GM21825 (cell line): ENCODE results near the gene ARTN.

Experiments
- ATAC-seq: cut with Tn5 transposase; IDR thresholded peaks from one replicate; pipeline ENCODE4 v1.9.1; 2021; ENCODE audit warnings: mild to moderate bottlenecking, moderate library complexity; ENCODE audit not compliant: unreplicated experiment

Gene ARTN

DNA sequence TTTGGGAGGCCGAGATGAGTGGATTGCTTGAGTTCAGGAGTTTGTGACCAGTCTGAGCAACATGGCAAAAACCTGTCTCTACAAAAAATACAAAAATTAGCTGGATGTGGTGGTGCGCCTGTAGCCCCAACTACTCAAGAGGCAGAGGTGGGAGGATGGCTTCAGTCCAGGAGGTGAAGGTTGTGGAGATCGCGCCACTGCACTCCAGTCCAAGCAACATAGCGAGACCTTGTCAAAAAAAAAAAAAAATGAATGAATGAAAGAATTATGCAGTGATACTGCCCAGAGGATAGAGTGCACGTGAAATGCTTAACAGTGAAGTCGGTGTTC, 35.8 kb downstream of the ARTN start:
- ATAC-seq: no peak

DNA sequence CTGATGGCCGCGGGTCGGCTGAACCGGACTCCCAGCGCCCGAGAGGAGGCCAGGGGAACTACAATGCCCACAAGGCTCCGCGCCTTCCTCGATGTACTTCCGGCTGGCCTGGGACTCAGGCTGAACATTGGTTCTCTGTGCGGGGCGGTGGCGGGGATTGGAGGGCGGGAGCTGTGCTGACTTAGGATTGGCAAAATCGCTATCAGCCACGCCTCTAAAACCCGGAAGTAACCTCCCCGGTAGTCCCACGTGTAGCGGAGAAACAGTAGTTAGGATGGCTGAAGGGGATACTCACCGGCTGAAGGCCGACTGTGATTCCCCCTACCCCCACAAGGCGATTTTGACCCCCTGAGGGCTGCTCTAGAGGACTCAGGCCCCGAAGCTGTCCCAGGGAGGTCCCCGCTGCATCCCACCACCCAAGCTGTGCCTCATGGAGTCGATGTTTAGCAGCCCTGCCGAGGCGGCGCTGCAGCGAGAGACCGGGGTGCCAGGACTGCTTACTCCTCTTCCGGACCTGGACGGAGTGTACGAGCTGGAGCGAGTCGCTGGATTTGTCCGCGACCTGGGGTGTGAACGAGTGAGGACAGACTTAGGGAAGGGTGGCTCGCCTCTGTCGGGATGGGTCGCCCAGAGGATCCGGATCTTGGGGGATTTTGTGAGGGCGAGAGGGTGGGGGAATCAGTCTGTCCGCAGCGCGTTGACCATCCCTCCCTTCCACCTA, 36.3 kb downstream of the ARTN start, which contains the start of gene DPH2:
Gene DPH2, plus strand, starts transcription at position 265 of the 721 bp plus-strand sequence. Its CDS starts 166 bp downstream, at position 431.
- ATAC-seq: peak; percentile 71

DNA sequence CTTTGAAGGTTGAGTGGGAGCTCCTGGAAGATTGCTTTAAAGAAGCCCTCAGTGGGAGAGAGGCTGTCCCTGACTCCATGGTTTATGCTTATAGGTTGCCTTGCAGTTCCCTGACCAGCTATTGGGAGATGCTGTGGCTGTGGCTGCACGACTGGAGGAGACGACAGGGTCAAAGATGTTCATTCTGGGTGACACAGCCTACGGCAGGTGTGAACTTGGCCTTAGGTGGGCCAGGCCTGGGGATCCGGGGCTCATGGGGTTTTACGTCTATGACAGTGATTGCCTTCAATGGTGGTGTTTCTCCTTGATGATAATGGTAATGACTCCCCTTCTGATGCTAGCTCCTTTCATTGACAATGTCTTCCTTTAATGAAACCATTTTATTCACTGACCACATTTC, 36.9 kb downstream of the ARTN start:
- no peak for ATAC-seq

DNA sequence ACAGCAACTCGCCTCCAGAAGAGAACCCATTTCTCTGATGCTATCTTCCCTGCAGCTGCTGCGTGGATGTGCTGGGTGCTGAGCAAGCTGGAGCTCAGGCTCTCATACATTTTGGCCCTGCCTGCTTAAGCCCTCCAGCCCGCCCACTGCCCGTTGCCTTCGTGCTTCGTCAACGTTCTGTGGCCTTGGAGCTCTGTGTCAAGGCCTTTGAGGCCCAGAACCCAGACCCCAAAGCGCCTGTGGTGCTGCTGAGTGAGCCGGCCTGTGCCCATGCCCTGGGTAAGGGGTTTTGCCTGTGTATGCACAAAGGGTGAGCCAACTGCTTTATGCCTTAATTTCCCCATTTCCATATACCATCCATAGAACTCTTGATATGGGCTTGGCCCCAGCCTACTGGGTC, 37.3 kb downstream of the ARTN start:
- ATAC-seq: no peak

DNA sequence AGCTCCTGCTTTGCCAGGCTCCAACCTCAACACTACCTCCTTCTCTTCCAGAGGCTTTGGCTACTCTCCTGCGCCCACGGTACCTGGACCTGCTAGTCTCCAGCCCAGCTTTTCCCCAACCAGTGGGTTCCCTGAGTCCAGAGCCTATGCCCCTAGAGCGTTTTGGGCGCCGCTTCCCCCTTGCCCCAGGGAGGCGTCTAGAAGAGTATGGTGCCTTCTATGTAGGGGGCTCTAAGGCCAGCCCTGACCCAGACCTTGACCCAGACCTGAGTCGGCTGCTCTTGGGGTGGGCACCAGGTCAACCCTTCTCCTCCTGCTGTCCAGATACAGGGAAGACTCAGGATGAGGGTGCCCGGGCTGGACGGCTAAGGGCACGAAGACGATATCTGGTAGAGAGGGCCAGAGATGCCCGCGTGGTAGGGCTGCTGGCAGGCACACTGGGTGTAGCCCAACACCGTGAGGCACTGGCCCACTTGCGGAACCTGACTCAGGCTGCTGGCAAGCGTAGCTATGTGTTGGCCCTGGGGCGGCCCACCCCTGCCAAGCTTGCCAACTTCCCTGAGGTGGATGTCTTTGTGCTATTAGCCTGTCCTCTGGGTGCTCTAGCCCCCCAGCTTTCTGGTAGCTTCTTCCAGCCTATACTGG, 37.9 kb downstream of the ARTN start:
- ATAC-seq: no peak

DNA sequence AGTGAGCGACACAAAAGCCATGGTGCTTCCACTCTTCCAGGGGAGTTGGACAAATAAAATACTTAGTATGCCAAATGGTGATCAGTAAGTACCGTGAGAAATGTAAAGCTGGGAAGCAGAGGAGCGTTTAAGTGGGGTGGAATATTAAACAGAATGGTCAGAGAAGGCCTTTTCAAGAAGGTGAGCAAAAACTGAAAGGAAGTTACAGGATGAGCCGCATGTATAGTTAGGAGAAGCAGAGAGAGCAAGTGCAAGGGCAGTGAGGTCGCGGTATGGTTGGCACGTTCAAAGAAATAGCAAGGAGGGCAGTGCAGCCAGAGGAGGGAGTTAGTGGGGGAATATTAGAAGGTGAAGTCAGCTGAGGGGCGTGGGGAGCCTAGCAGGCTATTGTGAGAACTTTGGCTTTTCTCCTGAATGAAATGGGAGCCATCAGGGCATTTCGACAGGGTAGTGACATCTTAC, 40.4 kb downstream of the ARTN start:
- no peak for ATAC-seq

DNA sequence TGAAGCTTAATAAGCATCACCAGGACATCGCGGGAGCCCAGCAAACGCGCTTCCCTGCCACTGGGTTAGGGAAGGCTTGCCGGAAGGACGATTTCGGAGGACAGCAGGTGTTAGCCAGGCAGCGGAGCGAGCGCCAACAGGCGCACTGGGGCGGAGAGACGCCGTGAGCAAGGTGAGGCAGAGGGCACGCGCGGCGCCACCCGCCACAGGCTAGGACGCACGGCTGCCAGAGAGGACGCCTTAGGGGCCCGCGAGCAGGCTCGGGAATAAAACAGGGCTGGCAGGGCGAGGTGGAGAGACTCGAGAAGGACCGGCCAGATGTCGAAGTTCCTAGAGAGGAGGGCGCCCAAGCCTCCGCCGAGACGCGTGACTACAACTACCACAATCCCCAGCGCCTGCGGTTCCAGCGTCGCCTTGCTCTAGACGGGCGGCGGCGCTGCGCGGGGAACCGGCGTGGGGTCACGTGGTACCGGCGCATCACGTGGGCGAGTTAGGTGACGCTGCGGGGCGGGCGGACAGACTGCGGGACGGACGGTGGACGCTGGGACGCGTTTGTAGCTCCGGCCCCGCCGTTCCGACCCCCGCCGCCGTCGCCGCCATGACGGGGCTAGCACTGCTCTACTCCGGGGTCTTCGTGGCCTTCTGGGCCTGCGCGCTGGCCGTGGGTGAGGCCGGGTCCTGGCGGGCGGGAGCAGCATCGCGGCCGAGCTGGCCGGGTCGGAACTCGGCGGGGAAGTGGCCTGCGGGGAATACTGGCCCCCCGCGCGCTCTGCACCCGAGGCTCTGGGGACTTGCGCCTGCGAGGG, 41.0 kb downstream of the ARTN start, which contains the start of gene ATP6V0B:
Gene ATP6V0B, plus strand, starts transcription at position 518 of the 806 bp plus-strand sequence. Its CDS starts 81 bp downstream, at position 599.
- peak; percentile 50 for ATAC-seq

DNA sequence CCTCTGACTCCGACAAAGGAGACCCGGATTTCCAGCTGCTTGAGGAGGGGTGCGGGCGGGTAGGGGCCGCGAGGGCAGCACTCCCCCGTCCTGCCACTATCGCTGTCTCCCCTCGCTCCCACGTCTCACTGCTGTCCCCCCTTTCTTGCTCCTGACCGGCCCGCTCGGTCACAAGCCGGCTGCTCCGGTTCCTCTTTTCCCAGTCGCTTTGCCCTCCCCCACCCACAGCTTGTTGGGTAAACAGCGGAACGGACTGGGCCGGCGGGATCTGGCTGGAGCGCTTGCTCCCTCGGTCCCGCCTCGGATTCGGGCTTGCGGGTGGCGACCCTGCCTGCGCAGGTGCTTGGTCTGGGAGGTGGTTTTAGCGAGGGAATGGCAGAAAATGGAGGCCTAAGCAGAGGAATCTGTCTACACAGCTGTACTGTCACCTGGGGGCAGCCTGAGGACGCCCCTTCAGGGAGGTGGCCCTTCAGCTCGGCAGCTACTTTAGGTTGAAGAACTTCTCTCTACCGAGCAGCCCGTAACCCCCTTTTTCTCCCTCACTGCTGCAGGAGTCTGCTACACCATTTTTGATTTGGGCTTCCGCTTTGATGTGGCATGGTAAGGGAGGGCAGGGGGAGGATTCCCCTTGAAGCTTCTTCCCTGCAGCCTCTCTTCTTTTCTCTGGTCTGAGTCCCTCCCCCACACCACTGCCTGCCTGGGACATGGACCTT, 41.8 kb downstream of the ARTN start:
- ATAC-seq: peak; percentile 1

DNA sequence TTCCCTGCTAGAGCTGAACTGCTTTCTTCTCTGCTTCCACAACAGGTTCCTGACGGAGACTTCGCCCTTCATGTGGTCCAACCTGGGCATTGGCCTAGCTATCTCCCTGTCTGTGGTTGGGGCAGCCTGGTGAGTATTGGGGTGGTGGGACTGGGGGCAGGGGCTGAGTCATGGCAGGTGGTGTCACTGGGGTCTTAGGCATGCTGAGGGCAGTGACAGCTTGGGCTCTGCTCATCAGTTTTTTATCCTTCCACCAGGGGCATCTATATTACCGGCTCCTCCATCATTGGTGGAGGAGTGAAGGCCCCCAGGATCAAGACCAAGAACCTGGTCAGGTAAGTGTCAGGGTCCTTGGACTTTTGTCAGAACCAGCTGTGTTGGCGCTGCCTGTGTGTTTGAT, 42.4 kb downstream of the ARTN start:
- ATAC-seq: no peak

DNA sequence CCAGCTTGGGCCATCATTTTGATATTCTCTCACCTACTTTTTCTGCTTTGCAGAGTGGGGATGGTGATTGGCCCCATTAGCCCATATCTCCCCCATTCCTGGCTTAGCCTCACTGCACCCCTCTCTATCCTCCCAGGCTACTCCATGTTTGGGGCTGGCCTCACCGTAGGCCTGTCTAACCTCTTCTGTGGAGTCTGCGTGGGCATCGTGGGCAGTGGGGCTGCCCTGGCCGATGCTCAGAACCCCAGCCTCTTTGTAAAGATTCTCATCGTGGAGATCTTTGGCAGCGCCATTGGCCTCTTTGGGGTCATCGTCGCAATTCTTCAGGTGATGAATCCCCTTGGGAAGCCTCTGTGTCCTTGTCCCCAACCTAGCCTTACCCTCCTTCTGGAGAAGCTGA, 43.3 kb downstream of the ARTN start:
- no peak for ATAC-seq

DNA sequence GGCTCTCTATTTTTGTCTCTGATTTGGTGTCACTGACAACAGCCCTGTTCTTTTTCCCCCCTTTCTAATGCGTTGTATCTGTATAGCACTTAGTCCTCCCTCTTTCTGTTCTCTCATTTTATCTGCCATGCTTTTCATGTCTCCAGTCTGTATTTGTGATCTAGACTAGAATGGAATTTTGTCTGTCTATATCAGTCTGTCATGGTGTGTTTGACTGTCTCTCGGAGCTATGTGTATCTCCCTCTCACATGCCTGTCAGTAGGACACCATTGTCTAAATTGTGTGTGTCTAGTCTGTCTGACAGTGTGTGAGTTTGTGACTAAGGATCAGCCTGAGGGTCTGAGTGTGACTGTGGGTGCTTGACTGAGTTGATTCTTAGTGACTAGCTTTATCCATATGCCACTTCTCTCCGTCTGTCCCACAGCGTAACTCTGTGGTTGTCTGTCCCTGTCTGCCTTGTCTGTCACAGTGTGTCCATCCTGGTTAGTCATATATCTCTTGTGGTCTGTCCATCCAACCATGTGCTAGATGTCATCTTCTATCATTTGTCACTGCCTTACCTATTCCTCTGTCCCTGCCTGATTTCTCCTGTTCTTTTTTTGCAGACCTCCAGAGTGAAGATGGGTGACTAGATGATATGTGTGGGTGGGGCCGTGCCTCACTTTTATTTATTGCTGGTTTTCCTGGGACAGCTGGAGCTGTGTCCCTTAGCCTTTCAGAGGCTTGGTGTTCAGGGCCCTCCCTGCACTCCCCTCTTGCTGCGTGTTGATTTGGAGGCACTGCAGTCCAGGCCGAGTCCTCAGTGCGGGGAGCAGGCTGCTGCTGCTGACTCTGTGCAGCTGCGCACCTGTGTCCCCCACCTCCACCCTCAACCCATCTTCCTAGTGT, 44.0 kb downstream of the ARTN start:
- no peak for ATAC-seq

DNA sequence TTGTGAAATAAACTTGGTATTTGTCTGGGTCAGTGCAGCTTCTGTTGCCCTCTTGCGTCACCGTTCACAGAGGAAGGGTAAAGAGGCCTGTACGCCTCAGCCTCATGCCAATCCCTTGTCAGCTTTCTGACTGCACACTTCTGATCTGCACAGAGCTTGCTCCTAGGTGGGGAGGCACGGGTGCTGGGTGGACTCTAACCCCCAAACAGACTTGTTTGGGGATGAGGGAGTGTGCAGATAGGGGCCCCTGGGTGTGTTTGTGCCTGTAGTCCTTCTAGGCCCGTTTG, 44.6 kb downstream of the ARTN start:
- no peak for ATAC-seq

DNA sequence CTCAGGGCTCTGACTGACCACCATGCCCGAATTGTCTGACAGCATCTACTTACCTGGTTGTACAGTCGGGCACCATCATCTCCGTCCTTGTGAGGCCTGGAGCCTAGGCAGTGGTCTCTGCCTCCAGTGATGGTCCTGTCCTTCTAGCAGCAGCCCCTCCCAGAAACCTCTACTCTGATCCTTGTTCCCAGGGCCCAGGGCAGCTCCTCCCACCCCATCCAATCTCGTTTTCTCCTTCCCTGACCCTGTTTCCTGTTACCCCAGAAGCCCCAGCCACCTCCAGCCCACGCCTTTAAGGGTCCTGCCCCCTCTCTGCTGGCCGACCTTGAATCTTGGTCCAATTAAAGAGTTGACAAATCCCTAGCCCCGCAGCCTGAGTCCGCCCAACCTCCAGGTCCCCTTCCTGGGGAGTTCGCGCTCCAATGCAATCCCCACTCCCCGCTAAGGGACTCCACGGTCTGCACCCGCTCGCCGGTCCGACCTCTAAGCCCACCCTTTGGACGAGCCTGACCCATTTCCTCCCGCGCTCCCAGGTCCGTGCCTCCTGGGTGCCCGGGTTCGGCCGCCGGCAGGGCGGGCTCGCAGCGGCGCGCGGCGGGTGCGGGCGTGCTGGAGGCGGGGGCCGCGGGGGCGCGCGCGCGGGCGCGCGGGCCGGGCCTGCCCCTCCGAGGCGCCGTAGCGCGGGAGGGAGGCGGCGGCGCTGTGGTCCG, 45.1 kb downstream of the ARTN start, which contains the start of gene B4GALT2:
Gene B4GALT2, plus strand, starts transcription at position 660 of the 710 bp plus-strand sequence. CDS start 1,951 bp downstream, outside the sequence.
- no peak for ATAC-seq

DNA sequence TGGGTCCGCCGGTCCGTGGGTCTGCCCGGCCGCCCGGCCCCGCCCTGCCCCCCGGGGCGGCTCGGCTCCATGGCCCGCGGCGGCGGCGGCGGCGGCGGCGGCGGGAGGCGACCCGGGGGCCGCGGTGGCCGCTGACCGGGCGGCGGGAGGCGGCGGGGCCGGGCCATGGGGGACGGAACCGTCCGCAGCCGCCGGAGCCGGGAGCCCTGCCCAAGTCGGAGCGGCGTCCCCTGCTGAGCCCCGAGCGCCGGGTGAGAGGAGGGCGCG, 45.6 kb downstream of the ARTN start:
- ATAC-seq: no peak

DNA sequence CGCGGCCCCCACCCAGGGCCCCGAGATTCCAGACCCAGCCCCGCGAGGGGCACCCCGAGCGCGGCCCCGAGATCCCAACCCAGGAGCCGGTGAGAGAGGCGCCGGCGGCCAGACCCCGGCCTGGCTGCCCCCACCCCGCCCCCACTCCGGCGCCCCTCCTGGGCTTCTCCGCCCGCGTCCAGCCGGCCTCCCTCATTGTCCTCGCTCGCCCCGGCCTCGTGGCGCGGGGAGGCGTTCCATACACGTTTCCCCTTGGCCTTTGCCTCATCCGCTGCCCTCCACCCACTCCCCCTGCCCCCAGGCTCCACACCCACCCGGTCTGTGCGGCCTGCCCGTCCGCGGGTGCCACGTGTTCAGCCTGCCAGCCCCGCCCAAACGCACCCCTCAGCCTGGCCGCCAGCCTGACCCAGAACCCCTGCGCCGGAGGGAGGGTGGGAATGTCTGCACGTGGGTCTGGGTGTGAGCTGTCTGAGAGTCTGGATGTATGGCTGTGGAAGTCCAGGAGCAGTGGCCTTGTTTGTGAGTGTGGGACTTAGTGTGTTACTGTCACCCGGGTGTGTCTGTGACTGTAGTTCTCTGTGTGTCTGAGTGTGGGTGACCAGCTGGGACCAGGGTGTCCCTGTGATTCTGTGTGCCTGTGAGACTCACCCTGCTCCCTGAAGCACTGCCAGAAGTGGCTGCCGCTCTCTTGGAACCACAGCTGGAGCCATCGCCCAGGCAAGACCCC, 46.1 kb downstream of the ARTN start:
- no peak for ATAC-seq

DNA sequence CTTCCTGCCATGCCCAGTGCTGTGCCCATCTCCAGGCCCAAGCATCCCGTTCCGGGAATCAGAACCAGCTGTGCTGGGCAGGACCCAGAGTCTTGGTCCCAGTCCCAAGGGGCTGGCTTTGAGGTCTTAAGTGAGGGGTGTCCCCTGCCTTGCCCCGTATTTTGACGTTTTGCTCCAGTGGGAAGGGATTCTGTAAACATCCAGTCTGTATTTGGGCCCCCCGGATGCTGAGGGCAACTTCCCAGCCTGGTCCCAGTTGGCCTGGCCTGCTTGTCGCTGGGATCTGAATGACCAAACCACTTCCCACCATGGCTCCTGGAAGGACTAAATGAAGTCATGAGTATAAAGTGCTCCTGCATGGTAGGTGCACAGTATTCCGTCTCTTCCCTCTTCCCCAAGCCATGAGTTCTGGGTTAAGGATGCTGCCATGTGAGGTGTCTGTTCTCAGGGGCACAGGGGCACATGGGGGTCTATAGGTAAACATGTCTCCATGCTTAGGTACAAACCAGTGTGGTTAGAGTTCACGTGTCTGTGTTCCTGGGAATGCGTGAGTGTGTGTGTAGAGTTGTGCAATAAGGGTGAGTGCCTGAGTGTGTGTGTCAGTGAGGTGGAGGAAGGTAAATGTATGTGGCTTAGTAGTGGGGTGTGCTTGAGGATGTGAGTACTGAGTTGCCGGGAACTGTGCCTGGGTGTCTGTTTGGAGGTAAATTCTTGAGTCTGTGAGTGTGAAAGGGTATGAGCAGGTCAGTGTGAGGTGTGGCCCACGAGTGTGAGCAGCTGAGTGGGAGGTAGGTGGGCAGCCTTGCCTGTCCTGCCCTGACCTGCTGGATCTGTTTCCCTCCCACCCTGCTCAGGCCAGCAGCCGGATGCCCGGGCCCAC, 46.9 kb downstream of the ARTN start:
- no peak for ATAC-seq

DNA sequence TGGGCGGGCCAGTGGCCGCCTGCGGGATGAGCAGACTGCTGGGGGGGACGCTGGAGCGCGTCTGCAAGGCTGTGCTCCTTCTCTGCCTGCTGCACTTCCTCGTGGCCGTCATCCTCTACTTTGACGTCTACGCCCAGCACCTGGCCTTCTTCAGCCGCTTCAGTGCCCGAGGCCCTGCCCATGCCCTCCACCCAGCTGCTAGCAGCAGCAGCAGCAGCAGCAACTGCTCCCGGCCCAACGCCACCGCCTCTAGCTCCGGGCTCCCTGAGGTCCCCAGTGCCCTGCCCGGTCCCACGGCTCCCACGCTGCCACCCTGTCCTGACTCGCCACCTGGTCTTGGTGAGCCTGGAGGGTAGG, 47.5 kb downstream of the ARTN start:
- ATAC-seq: no peak

DNA sequence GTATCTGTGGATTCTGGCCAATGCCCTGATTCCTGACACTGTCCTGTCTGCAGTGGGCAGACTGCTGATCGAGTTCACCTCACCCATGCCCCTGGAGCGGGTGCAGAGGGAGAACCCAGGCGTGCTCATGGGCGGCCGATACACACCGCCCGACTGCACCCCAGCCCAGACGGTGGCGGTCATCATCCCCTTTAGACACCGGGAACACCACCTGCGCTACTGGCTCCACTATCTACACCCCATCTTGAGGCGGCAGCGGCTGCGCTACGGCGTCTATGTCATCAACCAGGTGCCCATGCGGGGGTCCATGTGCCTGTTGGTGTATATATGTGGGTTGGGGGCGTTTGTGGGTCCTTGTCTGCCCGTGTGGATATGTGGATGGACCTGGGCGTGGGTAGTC, 48.0 kb downstream of the ARTN start:
- ATAC-seq: no peak
